ENCODE data around the gene METTL4.

The METTL4 gene

GRCh38 chr18:2569338-2570207, 1.7 kb downstream of the METTL4 start:
- Histone ChIP-seq H3K9me3 (no peaks in the 10 kb centered on the region), H3K27me3 (no peaks in the 10 kb centered on the region), H3K36me3 (no peaks in the 10 kb centered on the region), H3K4me3 (ENCODE audit: low read depth, low read length) (peak overlapping the region; percentile 93), H3K4me1 (no peaks in the 10 kb centered on the region)
- TF ChIP-seq CTCF (IDR thresholded peaks at IDR 0.05; ENCODE audit: low read depth, low read length): no peak
- no peak for DNase-seq

- no peaks in the 10 kb centered on the region for H3K9me3 ChIP-seq
- no peaks in the 10 kb centered on the region for H3K27me3 ChIP-seq
- H3K4me1 ChIP-seq: no peaks in the 10 kb centered on the region
- no peak overlapping the region for H3K4me3 ChIP-seq (ENCODE audit: low read depth, low read length)
- TF ChIP-seq CTCF (IDR thresholded peaks at IDR 0.05; ENCODE audit: low read depth, low read length): no peak
- DNase-seq: no peak
- no peaks in the 10 kb centered on the region for H3K36me3 ChIP-seq
Measured at GRCh38 chr18:2568605-2569004, 2.7 kb downstream of the METTL4 start.

- no peaks in the 10 kb centered on the region for H3K4me1 ChIP-seq
- no peak for DNase-seq
- no peaks in the 10 kb centered on the region for H3K9me3 ChIP-seq
- TF ChIP-seq CTCF (IDR thresholded peaks at IDR 0.05; ENCODE audit: low read depth, low read length): no peak
- no peak overlapping the region for H3K4me3 ChIP-seq (ENCODE audit: low read depth, low read length)
- no peaks in the 10 kb centered on the region for H3K27me3 ChIP-seq
- no peaks in the 10 kb centered on the region for H3K36me3 ChIP-seq
Measured at GRCh38 chr18:2568129-2568528, 3.2 kb downstream of the METTL4 start.

GRCh38 chr18:2564373-2564772, 6.9 kb downstream of the METTL4 start:
- DNase-seq: no peak
- Histone ChIP-seq H3K36me3 (no peaks in the 10 kb centered on the region), H3K4me1 (no peaks in the 10 kb centered on the region), H3K4me3 (ENCODE audit: low read depth, low read length) (no peak overlapping the region), H3K27me3 (no peaks in the 10 kb centered on the region), H3K9me3 (no peaks in the 10 kb centered on the region)
- TF ChIP-seq CTCF (IDR thresholded peaks at IDR 0.05; ENCODE audit: low read depth, low read length): no peak

GRCh38 chr18:2559249-2559648, 12.1 kb downstream of the METTL4 start:
- no peak for TF ChIP-seq CTCF (IDR thresholded peaks at IDR 0.05; ENCODE audit: low read depth, low read length)
- Histone ChIP-seq H3K9me3 (no peaks in the 10 kb centered on the region), H3K4me3 (ENCODE audit: low read depth, low read length) (no peak overlapping the region), H3K36me3 (no peaks in the 10 kb centered on the region), H3K4me1 (no peaks in the 10 kb centered on the region), H3K27me3 (no peaks in the 10 kb centered on the region)
- DNase-seq: no peak

- DNase-seq: no peak
- Histone ChIP-seq H3K4me3 (ENCODE audit: low read depth, low read length) (no peak overlapping the region), H3K27me3 (no peaks in the 10 kb centered on the region), H3K4me1 (no peaks in the 10 kb centered on the region), H3K9me3 (no peaks in the 10 kb centered on the region), H3K36me3 (no peaks in the 10 kb centered on the region)
- no peak for TF ChIP-seq CTCF (IDR thresholded peaks at IDR 0.05; ENCODE audit: low read depth, low read length)
Measured at GRCh38 chr18:2557536-2557935, 13.8 kb downstream of the METTL4 start.

Measured in BE2C (cell line).